ENCODE results near the gene RAB40C.

DNA sequence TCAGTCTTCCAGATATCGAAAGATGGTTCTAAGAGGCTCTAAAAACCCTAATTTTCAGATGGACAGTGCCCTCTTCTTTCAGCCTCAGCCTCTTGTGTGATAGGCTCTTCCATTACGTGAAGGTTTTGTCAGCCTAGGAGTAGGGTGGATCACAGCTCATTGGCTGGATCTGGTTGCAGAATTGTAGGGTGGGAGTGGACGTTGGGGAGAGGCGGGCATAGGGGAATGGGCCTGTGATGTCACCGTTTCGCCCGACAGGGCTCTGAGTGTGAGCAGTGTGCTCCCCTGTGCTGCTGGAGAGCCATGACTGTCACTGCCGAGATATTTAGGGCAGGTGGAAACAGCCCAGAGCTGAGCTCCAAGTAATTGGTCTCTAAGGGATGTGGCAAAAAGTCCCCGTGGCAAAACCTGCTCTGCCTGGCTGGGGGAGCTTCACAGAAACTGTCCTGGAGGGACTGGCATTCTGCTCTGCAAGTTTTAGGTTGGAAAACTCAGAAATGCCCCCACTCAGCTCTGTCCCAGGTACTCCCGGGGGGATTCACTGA lies 34.7 kb downstream of the RAB40C start:
- TF ChIP-seq, protein P1, sequence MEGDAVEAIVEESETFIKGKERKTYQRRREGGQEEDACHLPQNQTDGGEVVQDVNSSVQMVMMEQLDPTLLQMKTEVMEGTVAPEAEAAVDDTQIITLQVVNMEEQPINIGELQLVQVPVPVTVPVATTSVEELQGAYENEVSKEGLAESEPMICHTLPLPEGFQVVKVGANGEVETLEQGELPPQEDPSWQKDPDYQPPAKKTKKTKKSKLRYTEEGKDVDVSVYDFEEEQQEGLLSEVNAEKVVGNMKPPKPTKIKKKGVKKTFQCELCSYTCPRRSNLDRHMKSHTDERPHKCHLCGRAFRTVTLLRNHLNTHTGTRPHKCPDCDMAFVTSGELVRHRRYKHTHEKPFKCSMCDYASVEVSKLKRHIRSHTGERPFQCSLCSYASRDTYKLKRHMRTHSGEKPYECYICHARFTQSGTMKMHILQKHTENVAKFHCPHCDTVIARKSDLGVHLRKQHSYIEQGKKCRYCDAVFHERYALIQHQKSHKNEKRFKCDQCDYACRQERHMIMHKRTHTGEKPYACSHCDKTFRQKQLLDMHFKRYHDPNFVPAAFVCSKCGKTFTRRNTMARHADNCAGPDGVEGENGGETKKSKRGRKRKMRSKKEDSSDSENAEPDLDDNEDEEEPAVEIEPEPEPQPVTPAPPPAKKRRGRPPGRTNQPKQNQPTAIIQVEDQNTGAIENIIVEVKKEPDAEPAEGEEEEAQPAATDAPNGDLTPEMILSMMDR (conservative IDR thresholded peaks at IDR 0.05; ENCODE audit: low read length): no peak
- no peak for TF ChIP-seq EZH2phosphoT487 (IDR thresholded peaks at IDR 0.05; ENCODE audit: borderline replicate concordance)

Data from Loucy (cell line).